ENCODE results near the gene RASGRP3.

RASGRP3 gene

GRCh38 chr2:33525666-33526065 lies 49.2 kb downstream of the RASGRP3 start:
- DNase-seq: no peak

DNA sequence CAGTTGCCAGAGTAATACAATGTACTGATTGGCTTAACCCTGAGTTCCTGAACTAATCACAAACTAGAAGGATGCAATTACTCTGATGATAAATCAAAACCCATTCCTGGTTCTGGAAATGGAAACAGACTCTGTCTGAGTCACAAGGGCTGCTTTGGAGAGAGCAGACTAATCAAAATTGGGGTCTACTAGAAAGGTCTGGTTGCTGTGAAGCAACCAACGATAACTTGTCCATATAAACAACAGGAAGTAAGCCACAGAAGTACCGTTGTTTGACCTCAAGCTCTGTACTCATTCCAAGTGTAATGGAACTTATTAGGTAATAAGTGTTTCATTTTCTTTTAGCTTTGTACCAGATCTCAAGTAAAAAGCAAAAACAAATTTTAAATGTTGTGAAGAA lies 49.7 kb downstream of the RASGRP3 start:
- DNase-seq: no peak

DNA sequence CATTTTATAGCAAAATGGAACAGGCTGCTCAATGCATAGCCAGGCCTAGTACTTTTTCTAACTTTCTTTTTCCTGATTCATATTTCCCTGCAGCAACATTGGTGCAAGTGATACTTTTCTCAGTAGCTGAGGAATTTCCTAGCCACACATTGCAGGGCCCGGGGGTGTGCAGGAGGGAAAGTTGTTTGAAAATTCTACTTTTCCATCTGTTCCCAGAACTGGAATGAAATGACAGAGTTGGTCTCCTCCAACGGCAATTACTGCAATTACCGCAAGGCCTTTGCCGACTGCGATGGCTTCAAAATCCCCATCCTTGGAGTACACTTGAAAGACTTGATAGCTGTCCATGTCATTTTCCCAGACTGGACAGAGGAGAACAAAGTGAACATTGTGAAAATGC lies 50.5 kb downstream of the RASGRP3 start:
- no peak for DNase-seq

DNA sequence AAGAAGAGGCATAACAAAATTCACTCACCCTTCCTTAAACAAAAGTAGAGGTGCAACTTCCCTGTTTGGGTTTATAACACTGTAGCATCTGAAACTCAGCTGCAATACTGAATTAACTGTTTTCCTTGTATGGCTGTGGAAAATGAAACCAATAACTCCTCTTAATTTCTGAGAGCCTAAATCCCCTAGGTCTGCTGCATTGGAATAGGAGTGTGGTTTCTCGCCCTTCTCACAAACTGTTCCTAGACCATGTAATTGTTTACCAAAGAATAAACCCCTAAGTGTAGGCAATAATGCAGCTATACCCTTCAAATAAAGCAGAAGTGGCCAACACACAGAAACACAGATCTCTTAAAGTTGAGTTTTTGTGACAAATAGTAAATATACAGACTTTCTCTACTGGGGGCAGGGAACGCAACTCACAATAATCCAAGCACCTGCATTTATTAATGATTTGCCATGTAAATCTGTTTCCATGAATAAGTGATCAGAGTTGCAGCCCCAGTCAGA lies 52.0 kb downstream of the RASGRP3 start:
- no peak for DNase-seq

DNA sequence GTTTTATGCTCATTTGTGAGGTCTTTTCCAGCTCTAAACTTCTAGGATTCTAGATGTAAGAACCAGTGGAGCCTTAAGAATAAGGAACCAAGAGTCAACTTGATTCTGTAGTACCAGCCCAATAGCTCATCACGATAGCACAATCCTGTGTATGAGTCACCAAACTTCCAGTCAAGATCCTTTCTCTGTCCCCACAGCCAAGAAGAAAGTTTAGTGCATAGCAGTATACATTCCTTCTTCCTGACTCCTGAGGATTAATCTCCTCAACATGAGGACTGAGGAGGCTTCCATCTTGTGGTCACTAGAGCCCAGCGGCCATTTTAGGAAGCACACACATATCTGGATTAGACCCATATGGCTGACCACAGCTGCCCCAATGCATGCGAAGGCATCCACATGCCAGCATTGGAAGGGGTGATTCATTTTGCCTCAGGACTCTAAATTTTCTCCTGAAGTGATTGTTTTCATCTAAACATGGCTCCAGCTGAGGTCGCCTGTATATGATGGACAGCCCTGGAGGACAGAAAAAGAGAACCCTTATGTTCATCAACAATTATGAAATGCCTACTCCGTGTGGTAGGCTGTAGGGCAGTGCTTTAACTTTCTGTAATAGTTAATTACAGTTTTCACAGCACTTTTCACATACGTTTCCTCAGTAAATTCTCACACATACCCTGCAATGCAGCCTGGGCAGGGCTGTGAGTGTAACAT lies 53.5 kb downstream of the RASGRP3 start:
- DNase-seq: peak; percentile 96

- no peak for DNase-seq
Measured at GRCh38 chr2:33530690-33531548, 54.5 kb downstream of the RASGRP3 start.

DNA sequence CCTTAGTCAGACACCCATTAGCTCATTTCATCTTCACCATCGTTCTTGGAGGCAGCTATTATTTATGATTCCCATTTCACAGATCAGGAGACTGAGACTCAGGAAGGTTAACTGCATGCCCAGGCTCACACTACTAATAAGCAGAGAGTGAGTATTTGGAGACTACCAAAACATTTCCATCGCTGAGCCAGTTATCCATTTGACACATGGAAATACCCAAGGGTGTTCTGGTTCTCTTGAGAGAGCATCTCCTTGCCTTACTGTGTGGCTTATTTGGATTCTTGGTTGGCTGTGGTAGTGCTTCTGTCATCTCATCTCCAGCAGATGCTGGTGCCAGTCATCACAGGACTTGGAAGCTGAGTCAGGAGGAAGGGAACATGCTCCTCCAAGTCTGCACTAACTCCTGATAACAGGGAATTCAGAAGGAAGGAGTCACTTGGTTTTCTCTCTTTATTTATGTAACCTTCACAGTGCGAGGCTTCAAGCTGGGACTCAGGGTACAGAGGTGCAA lies 55.2 kb downstream of the RASGRP3 start:
- no peak for DNase-seq

GRCh38 chr2:33532146-33532545 lies 55.7 kb downstream of the RASGRP3 start:
- DNase-seq: no peak

- no peak for DNase-seq
Measured at GRCh38 chr2:33532966-33533365, 56.5 kb downstream of the RASGRP3 start.

DNA sequence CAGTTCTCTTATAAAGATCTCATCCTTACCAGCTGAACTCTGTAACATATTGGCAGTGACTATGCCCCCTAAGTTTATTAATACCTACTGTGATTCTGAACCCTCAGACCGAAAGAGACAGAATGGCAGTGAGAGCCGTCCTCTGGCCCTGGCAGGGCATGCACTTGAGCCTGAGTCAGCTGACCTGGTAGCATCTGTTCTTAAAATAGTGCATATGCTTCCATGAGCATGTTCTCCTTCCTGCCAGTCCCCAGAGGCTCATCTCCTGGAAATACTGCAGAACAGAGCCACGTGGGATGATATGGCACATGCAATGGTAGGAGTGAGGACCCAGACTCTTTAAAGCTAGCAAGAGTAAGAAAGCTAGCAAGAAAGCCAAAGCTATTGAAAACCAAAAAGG lies 59.0 kb downstream of the RASGRP3 start:
- DNase-seq: no peak

- no peak for DNase-seq
Measured at GRCh38 chr2:33541243-33541642, 64.8 kb downstream of the RASGRP3 start.

DNA sequence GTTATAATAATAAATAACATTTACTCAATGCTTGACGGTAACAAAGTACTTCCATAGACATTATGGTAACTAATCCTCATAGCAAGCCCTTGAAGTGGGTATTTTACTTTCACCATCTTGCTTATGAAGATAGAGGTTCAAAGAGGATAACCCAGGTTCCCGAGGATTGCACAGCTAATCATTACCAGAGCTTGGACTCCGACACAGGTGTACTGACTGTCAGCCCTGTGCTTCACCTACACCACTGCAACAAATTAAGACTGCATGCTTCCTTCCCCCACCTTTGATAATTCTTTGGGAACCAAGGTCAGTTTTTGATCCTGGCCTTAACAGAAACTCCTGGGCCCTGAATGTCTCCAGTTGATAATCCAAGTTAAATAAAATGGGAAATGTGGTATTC lies 73.8 kb downstream of the RASGRP3 start:
- no peak for DNase-seq

DNA sequence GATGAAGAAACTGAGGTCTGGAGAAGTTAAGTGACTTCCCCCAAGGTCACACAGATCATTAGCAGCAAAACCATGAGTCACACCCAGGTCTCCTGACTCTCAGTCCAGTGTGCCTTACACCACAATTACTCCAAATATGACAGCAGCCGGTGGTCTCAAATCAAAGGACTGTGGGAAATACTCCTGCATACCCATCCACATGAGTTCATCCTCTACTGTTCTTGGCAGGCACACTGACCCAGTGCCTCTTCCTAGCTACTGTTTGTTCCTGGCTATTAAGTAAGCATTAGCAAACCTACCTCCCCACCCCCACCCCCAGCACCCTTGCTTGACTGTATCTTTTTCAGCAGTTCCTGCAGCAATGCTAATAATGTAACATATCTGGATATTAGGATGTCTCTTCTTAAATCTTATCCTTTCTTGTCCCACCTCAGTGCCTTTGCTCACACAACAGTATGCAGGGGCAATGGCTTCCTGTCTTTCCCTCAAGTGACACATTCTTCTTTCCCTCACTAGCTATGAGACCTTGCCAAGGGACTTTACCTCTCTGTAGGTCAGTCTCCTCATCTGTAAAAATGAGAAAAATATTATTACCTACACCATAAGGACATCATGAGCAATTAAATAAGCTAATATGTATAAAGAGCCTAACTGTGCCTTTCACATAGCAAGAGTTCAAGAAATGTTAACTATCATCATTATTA lies 76.5 kb downstream of the RASGRP3 start:
- DNase-seq: no peak

DNA sequence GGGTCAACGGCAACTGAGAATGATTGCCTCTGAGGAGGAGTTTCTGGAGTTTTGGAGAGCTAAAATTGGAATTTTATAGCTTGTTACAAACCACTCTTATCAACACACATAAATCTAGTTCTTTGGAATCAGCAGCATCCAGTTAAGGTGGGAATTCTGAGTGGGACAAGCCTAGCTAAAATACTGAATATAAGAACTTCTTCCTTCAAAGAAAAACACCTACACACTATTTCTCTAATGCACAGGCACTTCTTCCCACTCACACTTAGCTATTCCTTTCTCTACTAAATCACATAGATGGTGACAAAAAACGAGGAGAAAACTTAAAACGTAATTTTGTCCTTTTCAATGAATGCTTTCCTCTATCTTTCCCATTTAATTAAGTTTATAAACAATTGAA lies 79.2 kb downstream of the RASGRP3 start:
- no peak for DNase-seq

GRCh38 chr2:33559328-33559727 lies 82.9 kb downstream of the RASGRP3 start:
- DNase-seq: no peak

GRCh38 chr2:33560017-33560416 lies 83.6 kb downstream of the RASGRP3 start:
- DNase-seq: no peak

- DNase-seq: no peak
Measured at GRCh38 chr2:33561872-33562271, 85.4 kb downstream of the RASGRP3 start.

DNA sequence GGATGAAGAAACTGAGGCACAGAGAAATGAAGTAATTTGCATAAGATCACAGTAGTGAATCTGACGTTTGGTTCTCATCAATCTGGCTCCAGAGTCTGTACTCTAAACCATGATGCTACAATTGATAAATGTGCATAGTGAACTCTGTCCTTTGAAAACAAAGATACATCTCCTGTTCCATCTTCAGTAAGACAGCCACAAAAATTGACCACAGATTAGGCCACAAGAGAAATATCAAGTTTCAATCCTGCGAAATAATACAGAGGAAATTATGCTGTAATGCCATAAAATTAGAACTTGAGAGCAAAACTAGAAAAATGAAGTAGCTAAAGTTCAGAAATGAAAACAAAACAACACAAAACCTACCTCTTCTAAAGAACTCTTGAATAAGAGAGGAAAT lies 94.2 kb downstream of the RASGRP3 start:
- no peak for DNase-seq

- DNase-seq: no peak
Measured at GRCh38 chr2:33573657-33574056, 97.2 kb downstream of the RASGRP3 start.

GRCh38 chr2:33577084-33577483 lies 100.6 kb downstream of the RASGRP3 start:
- DNase-seq: no peak

DNA sequence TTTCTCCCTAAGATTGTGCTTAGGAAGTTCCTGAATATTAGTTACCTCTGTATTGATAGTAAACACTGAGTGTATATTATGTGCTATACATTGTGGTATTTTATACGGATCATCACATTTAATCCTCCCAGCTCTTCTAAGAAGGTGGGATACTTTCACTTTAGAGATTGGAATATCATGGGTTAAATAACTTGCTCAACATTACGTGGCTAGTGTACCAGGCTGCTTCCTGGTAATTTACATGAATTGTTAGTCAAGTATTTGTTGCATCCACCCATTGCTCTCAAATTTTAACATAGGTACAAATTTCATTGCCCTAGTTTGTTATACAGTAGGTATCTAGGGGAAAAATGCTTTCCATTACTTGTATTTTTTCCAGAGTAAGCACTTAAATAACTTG lies 101.2 kb downstream of the RASGRP3 start:
- no peak for DNase-seq

- DNase-seq: no peak
Measured at GRCh38 chr2:33579227-33579626, 102.8 kb downstream of the RASGRP3 start.

- no peak for DNase-seq
Measured at GRCh38 chr2:33581872-33582271, 105.4 kb downstream of the RASGRP3 start.
